PFSK-1 (cell line): ENCODE data around the gene EGR2.

Source experiments
- POLR2AphosphoS5 ChIP-seq: IDR thresholded peaks from 2 replicates; pipeline ENCODE4 v1.6.1; 2012; ENCODE audit warnings: low read depth, mild to moderate bottlenecking, control low read depth, low read length, moderate library complexity
- REST ChIP-seq, 2 experiments: IDR thresholded peaks; 2 replicates each; pipeline versions ENCODE4 v1.6.1 to v1.8.0; 2011 to 2012; ENCODE audit warnings: low read depth in 2 of 2, low read length in 2 of 2, control low read depth in 1 of 2, inconsistent platforms in 1 of 2, mild to moderate bottlenecking in 1 of 2, moderate library complexity in 1 of 2; ENCODE audit not compliant: insufficient read depth in 1 of 2
- SIN3A ChIP-seq: IDR thresholded peaks from 2 replicates; pipeline ENCODE4 v1.6.1; 2012; ENCODE audit warnings: mild to moderate bottlenecking, low read length, moderate library complexity, borderline replicate concordance; ENCODE audit not compliant: insufficient read depth
- TAF1 ChIP-seq: IDR thresholded peaks from 2 replicates; pipeline ENCODE4 v1.6.1; 2012; ENCODE audit warnings: low read length, control low read depth, borderline replicate concordance; ENCODE audit not compliant: insufficient read depth

- TF ChIP-seq POLR2AphosphoS5 (no peak), REST (IDR thresholded peaks at IDR 0.05; ENCODE audit: insufficient read depth in 1 of 2, low read depth in 2 of 2, low read length in 2 of 2) (no peak), TAF1 (no peak), SIN3A (no peak)
These were observed 15.2 kb upstream of the EGR2 start for GRCh38 chr10:62831346-62831745.
